Ovary (tissue), 3 donors: Measurements from ENCODE around the gene SPEG.

Experiments
- EP300 ChIP-seq: sonication (generic); formaldehyde crosslinking; IDR thresholded peaks from one replicate; pipeline ENCODE4 v1.6.1; 2017; ENCODE audit warnings: antibody characterized with exemption
- POLR2A ChIP-seq: fragments of 450-650 bp; IDR thresholded peaks from one replicate; pipeline ENCODE4 v1.6.1; 2017; ENCODE audit warnings: antibody characterized with exemption, mild to moderate bottlenecking, moderate library complexity
- TF ChIP-seq, protein P1 (sequence below), 3 donors: fragments of 450-650 bp in 2 of 3; fragments of 200-600 bp in 1 of 3; IDR thresholded peaks; one replicate each; pipeline versions ENCODE4 v1.5.1 to v1.8.0; 2016 to 2022; ENCODE audit warnings: antibody characterized with exemption in 3 of 3, mild to moderate bottlenecking in 1 of 3
- donor health status: DM: no; HTN: no; CAD: no.

DNA sequence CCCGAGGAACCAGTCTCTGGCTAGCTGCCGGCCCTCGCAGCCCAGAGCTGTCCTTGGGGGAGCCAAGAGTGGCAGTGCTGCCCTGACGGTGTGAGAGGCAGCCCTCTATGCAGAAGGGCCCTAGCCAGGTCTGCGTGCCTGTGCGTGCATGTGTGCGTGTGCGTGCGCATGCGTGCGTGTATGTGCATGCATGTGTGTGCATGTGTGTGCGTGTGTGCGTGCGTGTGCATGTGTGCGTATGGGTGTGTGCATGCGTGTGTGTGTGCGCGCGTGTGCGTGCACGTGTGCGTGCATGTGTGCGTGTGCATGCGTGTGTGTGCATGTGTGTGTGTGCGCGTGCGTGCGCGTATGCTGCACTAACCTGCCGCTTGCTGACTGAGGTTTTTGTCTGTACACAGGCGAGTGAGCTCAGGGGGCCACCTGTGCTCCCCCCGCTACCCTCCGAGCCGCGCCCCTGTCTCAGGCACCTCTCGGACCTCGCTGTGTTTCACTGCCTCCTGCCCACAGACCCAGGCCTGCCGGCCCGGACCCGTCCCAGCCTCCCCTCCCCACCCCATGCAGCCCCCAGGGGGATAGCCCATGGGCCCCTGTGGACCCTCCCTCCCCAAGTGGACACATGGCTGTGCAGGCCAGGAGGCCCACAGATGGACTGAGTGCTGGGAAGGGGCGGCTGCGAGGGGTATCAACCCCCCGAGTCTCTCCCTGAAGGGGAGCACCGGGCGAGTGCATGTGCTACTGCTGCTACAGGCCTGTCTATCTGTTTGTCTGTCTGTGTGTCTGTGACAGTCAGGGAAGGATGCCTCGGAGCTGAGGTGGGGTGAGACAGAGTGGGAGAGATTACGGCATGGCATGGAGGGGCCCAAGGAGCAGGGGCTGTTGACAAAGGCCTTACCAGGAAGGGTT, 31.3 kb downstream of the SPEG start:
- TF ChIP-seq, protein P1, sequence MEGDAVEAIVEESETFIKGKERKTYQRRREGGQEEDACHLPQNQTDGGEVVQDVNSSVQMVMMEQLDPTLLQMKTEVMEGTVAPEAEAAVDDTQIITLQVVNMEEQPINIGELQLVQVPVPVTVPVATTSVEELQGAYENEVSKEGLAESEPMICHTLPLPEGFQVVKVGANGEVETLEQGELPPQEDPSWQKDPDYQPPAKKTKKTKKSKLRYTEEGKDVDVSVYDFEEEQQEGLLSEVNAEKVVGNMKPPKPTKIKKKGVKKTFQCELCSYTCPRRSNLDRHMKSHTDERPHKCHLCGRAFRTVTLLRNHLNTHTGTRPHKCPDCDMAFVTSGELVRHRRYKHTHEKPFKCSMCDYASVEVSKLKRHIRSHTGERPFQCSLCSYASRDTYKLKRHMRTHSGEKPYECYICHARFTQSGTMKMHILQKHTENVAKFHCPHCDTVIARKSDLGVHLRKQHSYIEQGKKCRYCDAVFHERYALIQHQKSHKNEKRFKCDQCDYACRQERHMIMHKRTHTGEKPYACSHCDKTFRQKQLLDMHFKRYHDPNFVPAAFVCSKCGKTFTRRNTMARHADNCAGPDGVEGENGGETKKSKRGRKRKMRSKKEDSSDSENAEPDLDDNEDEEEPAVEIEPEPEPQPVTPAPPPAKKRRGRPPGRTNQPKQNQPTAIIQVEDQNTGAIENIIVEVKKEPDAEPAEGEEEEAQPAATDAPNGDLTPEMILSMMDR (IDR thresholded peaks at IDR 0.05), result no peak
- TF ChIP-seq POLR2A, result no peak
- TF ChIP-seq EP300, result no peak
